Measurements from ENCODE around the gene TMC5.

DNA sequence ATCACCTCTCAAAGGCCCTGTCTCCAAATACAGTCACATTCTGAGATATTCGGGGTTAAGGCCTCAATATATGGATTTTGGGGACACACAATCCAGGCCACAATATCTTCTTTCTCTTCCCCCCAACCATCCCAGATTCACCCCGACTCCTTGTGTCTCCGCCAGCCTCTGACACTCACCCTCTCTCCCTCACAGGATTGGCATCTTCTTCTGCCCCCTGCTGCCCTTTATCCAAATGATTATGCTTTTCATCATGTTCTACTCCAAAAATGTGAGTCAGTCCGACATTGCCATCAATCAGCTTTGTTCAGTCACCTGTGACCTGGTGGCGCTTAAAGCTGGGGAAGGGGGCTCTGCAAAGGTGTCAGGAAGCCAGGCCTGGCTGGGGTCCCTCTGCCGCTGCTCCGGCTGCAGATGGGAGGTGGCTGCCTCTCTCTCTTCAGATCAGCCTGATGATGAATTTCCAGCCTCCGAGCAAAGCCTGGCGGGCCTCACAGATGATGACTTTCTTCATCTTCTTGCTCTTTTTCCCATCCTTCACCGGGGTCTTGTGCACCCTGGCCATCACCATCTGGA is 69.2 kb downstream of the TMC5 start:
- TF ChIP-seq, protein P1, sequence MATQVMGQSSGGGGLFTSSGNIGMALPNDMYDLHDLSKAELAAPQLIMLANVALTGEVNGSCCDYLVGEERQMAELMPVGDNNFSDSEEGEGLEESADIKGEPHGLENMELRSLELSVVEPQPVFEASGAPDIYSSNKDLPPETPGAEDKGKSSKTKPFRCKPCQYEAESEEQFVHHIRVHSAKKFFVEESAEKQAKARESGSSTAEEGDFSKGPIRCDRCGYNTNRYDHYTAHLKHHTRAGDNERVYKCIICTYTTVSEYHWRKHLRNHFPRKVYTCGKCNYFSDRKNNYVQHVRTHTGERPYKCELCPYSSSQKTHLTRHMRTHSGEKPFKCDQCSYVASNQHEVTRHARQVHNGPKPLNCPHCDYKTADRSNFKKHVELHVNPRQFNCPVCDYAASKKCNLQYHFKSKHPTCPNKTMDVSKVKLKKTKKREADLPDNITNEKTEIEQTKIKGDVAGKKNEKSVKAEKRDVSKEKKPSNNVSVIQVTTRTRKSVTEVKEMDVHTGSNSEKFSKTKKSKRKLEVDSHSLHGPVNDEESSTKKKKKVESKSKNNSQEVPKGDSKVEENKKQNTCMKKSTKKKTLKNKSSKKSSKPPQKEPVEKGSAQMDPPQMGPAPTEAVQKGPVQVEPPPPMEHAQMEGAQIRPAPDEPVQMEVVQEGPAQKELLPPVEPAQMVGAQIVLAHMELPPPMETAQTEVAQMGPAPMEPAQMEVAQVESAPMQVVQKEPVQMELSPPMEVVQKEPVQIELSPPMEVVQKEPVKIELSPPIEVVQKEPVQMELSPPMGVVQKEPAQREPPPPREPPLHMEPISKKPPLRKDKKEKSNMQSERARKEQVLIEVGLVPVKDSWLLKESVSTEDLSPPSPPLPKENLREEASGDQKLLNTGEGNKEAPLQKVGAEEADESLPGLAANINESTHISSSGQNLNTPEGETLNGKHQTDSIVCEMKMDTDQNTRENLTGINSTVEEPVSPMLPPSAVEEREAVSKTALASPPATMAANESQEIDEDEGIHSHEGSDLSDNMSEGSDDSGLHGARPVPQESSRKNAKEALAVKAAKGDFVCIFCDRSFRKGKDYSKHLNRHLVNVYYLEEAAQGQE (IDR thresholded peaks at IDR 0.05; ENCODE audit: borderline replicate concordance): no peak
- TF ChIP-seq, protein P2, sequence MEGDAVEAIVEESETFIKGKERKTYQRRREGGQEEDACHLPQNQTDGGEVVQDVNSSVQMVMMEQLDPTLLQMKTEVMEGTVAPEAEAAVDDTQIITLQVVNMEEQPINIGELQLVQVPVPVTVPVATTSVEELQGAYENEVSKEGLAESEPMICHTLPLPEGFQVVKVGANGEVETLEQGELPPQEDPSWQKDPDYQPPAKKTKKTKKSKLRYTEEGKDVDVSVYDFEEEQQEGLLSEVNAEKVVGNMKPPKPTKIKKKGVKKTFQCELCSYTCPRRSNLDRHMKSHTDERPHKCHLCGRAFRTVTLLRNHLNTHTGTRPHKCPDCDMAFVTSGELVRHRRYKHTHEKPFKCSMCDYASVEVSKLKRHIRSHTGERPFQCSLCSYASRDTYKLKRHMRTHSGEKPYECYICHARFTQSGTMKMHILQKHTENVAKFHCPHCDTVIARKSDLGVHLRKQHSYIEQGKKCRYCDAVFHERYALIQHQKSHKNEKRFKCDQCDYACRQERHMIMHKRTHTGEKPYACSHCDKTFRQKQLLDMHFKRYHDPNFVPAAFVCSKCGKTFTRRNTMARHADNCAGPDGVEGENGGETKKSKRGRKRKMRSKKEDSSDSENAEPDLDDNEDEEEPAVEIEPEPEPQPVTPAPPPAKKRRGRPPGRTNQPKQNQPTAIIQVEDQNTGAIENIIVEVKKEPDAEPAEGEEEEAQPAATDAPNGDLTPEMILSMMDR (IDR thresholded peaks at IDR 0.05; ENCODE audit: poor library complexity, severe bottlenecking): no peak
- TF ChIP-seq MXI1 (conservative IDR thresholded peaks at IDR 0.05; ENCODE audit: poor library complexity, severe bottlenecking) (no peak), RAD21 (conservative IDR thresholded peaks at IDR 0.05) (no peak)
